ENCODE measurements around the gene WDR37. TPM values are rescaled to one million over a fixed set of nuclear protein-coding genes. Genes with fewer than 3 reads are reported as not detected.

Gene WDR37
- total and polyA plus RNA-seq, 10 of the 15 experiments (the other 5 are each of a cell fraction or from before 2014, with no cell fraction given): 1.9 to 11.1 (median 7.1) TPM

DNA sequence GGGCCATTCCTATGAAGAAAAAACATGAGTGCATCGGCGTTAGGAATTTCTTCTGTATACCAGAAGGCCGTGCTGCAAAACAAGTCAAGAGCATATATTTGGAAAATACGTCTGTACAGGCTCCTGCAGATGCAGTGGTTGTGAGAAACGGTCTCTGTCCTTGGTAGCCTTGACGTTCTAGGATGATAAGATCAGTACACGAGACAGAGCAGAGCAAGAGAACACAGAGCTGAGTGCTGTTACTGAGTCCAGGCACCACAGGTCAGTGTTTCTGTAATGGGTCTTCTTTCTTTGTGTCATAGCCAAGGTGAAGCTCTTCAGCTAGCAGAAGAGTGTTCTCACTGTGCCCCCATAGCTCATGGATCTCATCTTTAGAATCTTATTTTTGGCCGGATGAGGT lies 62.8 kb downstream of the WDR37 start:
- no peak for ATAC-seq
- Histone ChIP-seq H3K9me3 (replicated peaks; ENCODE audit: control insufficient read depth, insufficient read depth, low read length) (no peaks in the 10 kb centered on the region), H3K4me1 (ENCODE audit: control insufficient read depth, insufficient read depth, low read length) (no peaks in the 10 kb centered on the region), H3K4me2 (ENCODE audit: control insufficient read depth, insufficient read depth) (no peak overlapping the region), H3K9ac (ENCODE audit: control insufficient read depth, insufficient read depth, low read length) (no peak overlapping the region), H3K27me3 (replicated peaks in 1 of 2; ENCODE audit: control insufficient read depth in 2 of 2, insufficient read depth in 2 of 2, low read length in 1 of 2) (no peaks in the 10 kb centered on the region), H3K27ac (ENCODE audit: control insufficient read depth, insufficient read depth) (no peak overlapping the region), H3K79me2 (ENCODE audit: control insufficient read depth, insufficient read depth, low read length) (no peaks in the 10 kb centered on the region), H3K36me3 (ENCODE audit: control insufficient read depth in 2 of 2, insufficient read depth in 2 of 2, low read length in 1 of 2) (peaks cover 20 to 45% of the 10 kb centered on the region in 2 experiments), H2AFZ (ENCODE audit: control insufficient read depth, low read depth, low read length) (no peak overlapping the region), H3K4me3 (no peak overlapping the region), H4K20me1 (ENCODE audit: control insufficient read depth, insufficient read depth) (no peaks in the 10 kb centered on the region)
- ChIA-PET RAD21 (ENCODE audit: unreplicated experiment) (no interaction called here), CTCF (interaction anchor here (1.4 kb wide), 1 partner anchor 9 kb away, joined by 3 read pairs; no protein-coding TSS in a partner anchor), POLR2A (no interaction called here), SMC1A (ENCODE audit: uncharacterized antibody, unreplicated experiment) (no interaction called here)
- in situ Hi-C loops (cut with MboI): no loop called here
- 91% methylated on average over 8 of the region's 8 CpGs for WGBS (ENCODE audit: insufficient coverage, insufficient replicate concordance, low lambda C conversion rate, missing lambda C conversion rate)
- intact Hi-C loops (cut with micrococcal nuclease; ENCODE audit: unreplicated experiment): no loop called here
- DNase-seq (ENCODE audit: low read depth, low spot score): no peak
- BruUV-seq (replicated peaks): no TSS peak
- FAIRE-seq: no peak
- TF ChIP-seq BRCA1 (IDR thresholded peaks at IDR 0.05; ENCODE audit: low read depth, low read length) (no peak), YY1 (IDR thresholded peaks at IDR 0.05; ENCODE audit: low read depth, low read length) (no peak), EED (IDR thresholded peaks at IDR 0.05; ENCODE audit: low read depth) (no peak), CEBPZ (IDR thresholded peaks at IDR 0.05; ENCODE audit: low read depth, low read length) (no peak), NFIC (IDR thresholded peaks at IDR 0.05; ENCODE audit: low read depth, low read length) (no peak), CHD2 (IDR thresholded peaks at IDR 0.05; ENCODE audit: borderline replicate concordance, low read depth, low read length) (no peak), HCFC1 (IDR thresholded peaks at IDR 0.05; ENCODE audit: low read length) (no peak), POU2F2 (IDR thresholded peaks at IDR 0.05; ENCODE audit: borderline replicate concordance, low read depth, low read length) (no peak), JUND (IDR thresholded peaks at IDR 0.05; ENCODE audit: low read depth, low read length) (no peak), CREM (IDR thresholded peaks at IDR 0.05; ENCODE audit: low read depth) (no peak), ATF7 (IDR thresholded peaks at IDR 0.05; ENCODE audit: low read depth) (no peak), SMAD5 (IDR thresholded peaks at IDR 0.05; ENCODE audit: low read depth) (no peak), ZNF274 (IDR thresholded peaks at IDR 0.05; ENCODE audit: insufficient read depth, insufficient read length) (no peak)
- TF ChIP-seq, protein P1, sequence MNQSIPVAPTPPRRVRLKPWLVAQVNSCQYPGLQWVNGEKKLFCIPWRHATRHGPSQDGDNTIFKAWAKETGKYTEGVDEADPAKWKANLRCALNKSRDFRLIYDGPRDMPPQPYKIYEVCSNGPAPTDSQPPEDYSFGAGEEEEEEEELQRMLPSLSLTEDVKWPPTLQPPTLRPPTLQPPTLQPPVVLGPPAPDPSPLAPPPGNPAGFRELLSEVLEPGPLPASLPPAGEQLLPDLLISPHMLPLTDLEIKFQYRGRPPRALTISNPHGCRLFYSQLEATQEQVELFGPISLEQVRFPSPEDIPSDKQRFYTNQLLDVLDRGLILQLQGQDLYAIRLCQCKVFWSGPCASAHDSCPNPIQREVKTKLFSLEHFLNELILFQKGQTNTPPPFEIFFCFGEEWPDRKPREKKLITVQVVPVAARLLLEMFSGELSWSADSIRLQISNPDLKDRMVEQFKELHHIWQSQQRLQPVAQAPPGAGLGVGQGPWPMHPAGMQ (IDR thresholded peaks at IDR 0.05; ENCODE audit: borderline replicate concordance): no peak
- TF ChIP-seq, protein P2, sequence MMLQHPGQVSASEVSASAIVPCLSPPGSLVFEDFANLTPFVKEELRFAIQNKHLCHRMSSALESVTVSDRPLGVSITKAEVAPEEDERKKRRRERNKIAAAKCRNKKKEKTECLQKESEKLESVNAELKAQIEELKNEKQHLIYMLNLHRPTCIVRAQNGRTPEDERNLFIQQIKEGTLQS (IDR thresholded peaks at IDR 0.05; ENCODE audit: borderline replicate concordance, extremely low read depth, low read depth, low read length): no peak
- TF ChIP-seq, protein P3, sequence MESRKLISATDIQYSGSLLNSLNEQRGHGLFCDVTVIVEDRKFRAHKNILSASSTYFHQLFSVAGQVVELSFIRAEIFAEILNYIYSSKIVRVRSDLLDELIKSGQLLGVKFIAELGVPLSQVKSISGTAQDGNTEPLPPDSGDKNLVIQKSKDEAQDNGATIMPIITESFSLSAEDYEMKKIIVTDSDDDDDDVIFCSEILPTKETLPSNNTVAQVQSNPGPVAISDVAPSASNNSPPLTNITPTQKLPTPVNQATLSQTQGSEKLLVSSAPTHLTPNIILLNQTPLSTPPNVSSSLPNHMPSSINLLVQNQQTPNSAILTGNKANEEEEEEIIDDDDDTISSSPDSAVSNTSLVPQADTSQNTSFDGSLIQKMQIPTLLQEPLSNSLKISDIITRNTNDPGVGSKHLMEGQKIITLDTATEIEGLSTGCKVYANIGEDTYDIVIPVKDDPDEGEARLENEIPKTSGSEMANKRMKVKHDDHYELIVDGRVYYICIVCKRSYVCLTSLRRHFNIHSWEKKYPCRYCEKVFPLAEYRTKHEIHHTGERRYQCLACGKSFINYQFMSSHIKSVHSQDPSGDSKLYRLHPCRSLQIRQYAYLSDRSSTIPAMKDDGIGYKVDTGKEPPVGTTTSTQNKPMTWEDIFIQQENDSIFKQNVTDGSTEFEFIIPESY (IDR thresholded peaks at IDR 0.05): no peak
- TF ChIP-seq, protein P4, sequence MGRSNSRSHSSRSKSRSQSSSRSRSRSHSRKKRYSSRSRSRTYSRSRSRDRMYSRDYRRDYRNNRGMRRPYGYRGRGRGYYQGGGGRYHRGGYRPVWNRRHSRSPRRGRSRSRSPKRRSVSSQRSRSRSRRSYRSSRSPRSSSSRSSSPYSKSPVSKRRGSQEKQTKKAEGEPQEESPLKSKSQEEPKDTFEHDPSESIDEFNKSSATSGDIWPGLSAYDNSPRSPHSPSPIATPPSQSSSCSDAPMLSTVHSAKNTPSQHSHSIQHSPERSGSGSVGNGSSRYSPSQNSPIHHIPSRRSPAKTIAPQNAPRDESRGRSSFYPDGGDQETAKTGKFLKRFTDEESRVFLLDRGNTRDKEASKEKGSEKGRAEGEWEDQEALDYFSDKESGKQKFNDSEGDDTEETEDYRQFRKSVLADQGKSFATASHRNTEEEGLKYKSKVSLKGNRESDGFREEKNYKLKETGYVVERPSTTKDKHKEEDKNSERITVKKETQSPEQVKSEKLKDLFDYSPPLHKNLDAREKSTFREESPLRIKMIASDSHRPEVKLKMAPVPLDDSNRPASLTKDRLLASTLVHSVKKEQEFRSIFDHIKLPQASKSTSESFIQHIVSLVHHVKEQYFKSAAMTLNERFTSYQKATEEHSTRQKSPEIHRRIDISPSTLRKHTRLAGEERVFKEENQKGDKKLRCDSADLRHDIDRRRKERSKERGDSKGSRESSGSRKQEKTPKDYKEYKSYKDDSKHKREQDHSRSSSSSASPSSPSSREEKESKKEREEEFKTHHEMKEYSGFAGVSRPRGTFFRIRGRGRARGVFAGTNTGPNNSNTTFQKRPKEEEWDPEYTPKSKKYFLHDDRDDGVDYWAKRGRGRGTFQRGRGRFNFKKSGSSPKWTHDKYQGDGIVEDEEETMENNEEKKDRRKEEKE (IDR thresholded peaks at IDR 0.05): no peak

All from GM12878 (cell line).